HG02981 (cell line): ENCODE measurements around the gene AK8.
"Not testable (repeated sequence)": the region's sequence is repeated elsewhere in the genome, so short reads cannot be mapped to it uniquely, and the experiment has no call there.

Experiments
- ATAC-seq: cut with Tn5 transposase; IDR thresholded peaks from one replicate; pipeline ENCODE4 v1.9.1; 2021; ENCODE audit warnings: mild to moderate bottlenecking, moderate library complexity; ENCODE audit not compliant: unreplicated experiment

The AK8 gene

GRCh38 chr9:132722564-132723065 is 155.5 kb downstream of the AK8 start:
- no peak for ATAC-seq

- no peak for ATAC-seq
Observed at GRCh38 chr9:132721661-132722060, 156.4 kb downstream of the AK8 start.

- ATAC-seq: not testable (repeated sequence)
Observed at GRCh38 chr9:132718381-132718928, 159.6 kb downstream of the AK8 start.

- no peak for ATAC-seq
Observed at GRCh38 chr9:132717326-132717945, 160.6 kb downstream of the AK8 start.

- ATAC-seq: no peak
Observed at GRCh38 chr9:132716007-132716406, 162.1 kb downstream of the AK8 start.

GRCh38 chr9:132712753-132713152 is 165.3 kb downstream of the AK8 start:
- no peak for ATAC-seq

GRCh38 chr9:132711846-132712245 is 166.2 kb downstream of the AK8 start:
- ATAC-seq: no peak

- ATAC-seq: not testable (repeated sequence)
Observed at GRCh38 chr9:132711152-132711551, 166.9 kb downstream of the AK8 start.

- no peak for ATAC-seq
Observed at GRCh38 chr9:132710333-132710732, 167.8 kb downstream of the AK8 start.

GRCh38 chr9:132708769-132709430 is 169.2 kb downstream of the AK8 start:
- no peak for ATAC-seq

GRCh38 chr9:132708239-132708638 is 169.8 kb downstream of the AK8 start:
- ATAC-seq: no peak

- ATAC-seq: no peak
Observed at GRCh38 chr9:132703336-132703735, 174.7 kb downstream of the AK8 start.

- no peak for ATAC-seq
Observed at GRCh38 chr9:132702254-132702653, 175.8 kb downstream of the AK8 start.

GRCh38 chr9:132699956-132700355 is 178.1 kb downstream of the AK8 start:
- ATAC-seq: no peak

- ATAC-seq: no peak
Observed at GRCh38 chr9:132698989-132699388, 179.1 kb downstream of the AK8 start.

- no peak for ATAC-seq
Observed at GRCh38 chr9:132697230-132697629, 180.9 kb downstream of the AK8 start.

GRCh38 chr9:132694144-132694543 is 183.9 kb downstream of the AK8 start:
- ATAC-seq: no peak

- no peak for ATAC-seq
Observed at GRCh38 chr9:132690696-132691095, 187.4 kb downstream of the AK8 start.

- no peak for ATAC-seq
Observed at GRCh38 chr9:132683873-132684272, 194.2 kb downstream of the AK8 start.

- ATAC-seq: no peak
Observed at GRCh38 chr9:132681561-132681960, 196.5 kb downstream of the AK8 start.

GRCh38 chr9:132679946-132680625 is 198.0 kb downstream of the AK8 start:
- no peak for ATAC-seq

- no peak for ATAC-seq
Observed at GRCh38 chr9:132677976-132678375, 200.1 kb downstream of the AK8 start.
